ENCODE measurements around the gene FBXO36.

The FBXO36 gene

GRCh38 chr2:230043461-230043860, 121.2 kb downstream of the FBXO36 start:
- Histone ChIP-seq H3K4me3 (ENCODE audit: low read length) (no peak overlapping the region), H3K27ac (ENCODE audit: low read depth, low read length) (no peak overlapping the region), H3K4me1 (ENCODE audit: control insufficient read depth, insufficient read depth, low read length) (no peaks in the 10 kb centered on the region), H3K27me3 (ENCODE audit: control insufficient read depth, insufficient read depth, low read length) (no peaks in the 10 kb centered on the region), H3K36me3 (ENCODE audit: control insufficient read depth, insufficient read depth, low read length) (no peaks in the 10 kb centered on the region), H3K9ac (ENCODE audit: low read length) (no peak overlapping the region)

GRCh38 chr2:230046491-230046890, 124.2 kb downstream of the FBXO36 start:
- Histone ChIP-seq H3K27me3 (ENCODE audit: control insufficient read depth, insufficient read depth, low read length) (no peaks in the 10 kb centered on the region), H3K4me3 (ENCODE audit: low read length) (no peak overlapping the region), H3K9ac (ENCODE audit: low read length) (no peak overlapping the region), H3K36me3 (ENCODE audit: control insufficient read depth, insufficient read depth, low read length) (no peaks in the 10 kb centered on the region), H3K27ac (ENCODE audit: low read depth, low read length) (no peak overlapping the region), H3K4me1 (ENCODE audit: control insufficient read depth, insufficient read depth, low read length) (no peaks in the 10 kb centered on the region)

- no peaks in the 10 kb centered on the region for H3K27me3 ChIP-seq (ENCODE audit: control insufficient read depth, insufficient read depth, low read length)
- H3K27ac ChIP-seq (ENCODE audit: low read depth, low read length), result no peak overlapping the region
- H3K4me3 ChIP-seq (ENCODE audit: low read length), result no peak overlapping the region
- no peaks in the 10 kb centered on the region for H3K36me3 ChIP-seq (ENCODE audit: control insufficient read depth, insufficient read depth, low read length)
- no peak overlapping the region for H3K9ac ChIP-seq (ENCODE audit: low read length)
- no peaks in the 10 kb centered on the region for H3K4me1 ChIP-seq (ENCODE audit: control insufficient read depth, insufficient read depth, low read length)
Observed at GRCh38 chr2:230048010-230048671, 125.8 kb downstream of the FBXO36 start.

GRCh38 chr2:230050136-230050535, 127.8 kb downstream of the FBXO36 start:
- Histone ChIP-seq H3K9ac (ENCODE audit: low read length) (no peak overlapping the region), H3K27ac (ENCODE audit: low read depth, low read length) (no peak overlapping the region), H3K4me1 (ENCODE audit: control insufficient read depth, insufficient read depth, low read length) (no peaks in the 10 kb centered on the region), H3K36me3 (ENCODE audit: control insufficient read depth, insufficient read depth, low read length) (no peaks in the 10 kb centered on the region), H3K4me3 (ENCODE audit: low read length) (no peak overlapping the region), H3K27me3 (ENCODE audit: control insufficient read depth, insufficient read depth, low read length) (no peaks in the 10 kb centered on the region)

- Histone ChIP-seq H3K36me3 (ENCODE audit: control insufficient read depth, insufficient read depth, low read length) (no peaks in the 10 kb centered on the region), H3K27ac (ENCODE audit: low read depth, low read length) (no peak overlapping the region), H3K4me1 (ENCODE audit: control insufficient read depth, insufficient read depth, low read length) (no peaks in the 10 kb centered on the region), H3K27me3 (ENCODE audit: control insufficient read depth, insufficient read depth, low read length) (no peaks in the 10 kb centered on the region), H3K4me3 (ENCODE audit: low read length) (no peak overlapping the region), H3K9ac (ENCODE audit: low read length) (no peak overlapping the region)
Observed at GRCh38 chr2:230052299-230052698, 130.0 kb downstream of the FBXO36 start.

GRCh38 chr2:230053753-230054478, 131.6 kb downstream of the FBXO36 start:
- no peak overlapping the region for H3K27ac ChIP-seq (ENCODE audit: low read depth, low read length)
- no peaks in the 10 kb centered on the region for H3K27me3 ChIP-seq (ENCODE audit: control insufficient read depth, insufficient read depth, low read length)
- H3K4me1 ChIP-seq (ENCODE audit: control insufficient read depth, insufficient read depth, low read length), result no peaks in the 10 kb centered on the region
- H3K36me3 ChIP-seq (ENCODE audit: control insufficient read depth, insufficient read depth, low read length), result no peaks in the 10 kb centered on the region
- H3K4me3 ChIP-seq (ENCODE audit: low read length), result no peak overlapping the region
- no peak overlapping the region for H3K9ac ChIP-seq (ENCODE audit: low read length)

GRCh38 chr2:230060672-230061293, 138.5 kb downstream of the FBXO36 start:
- H3K27ac ChIP-seq (ENCODE audit: low read depth, low read length), result no peak overlapping the region
- no peak overlapping the region for H3K9ac ChIP-seq (ENCODE audit: low read length)
- H3K4me3 ChIP-seq (ENCODE audit: low read length), result no peak overlapping the region
- H3K36me3 ChIP-seq (ENCODE audit: control insufficient read depth, insufficient read depth, low read length), result no peaks in the 10 kb centered on the region
- no peaks in the 10 kb centered on the region for H3K4me1 ChIP-seq (ENCODE audit: control insufficient read depth, insufficient read depth, low read length)
- H3K27me3 ChIP-seq (ENCODE audit: control insufficient read depth, insufficient read depth, low read length), result no peaks in the 10 kb centered on the region

Measured in rectal smooth muscle tissue (tissue), 1 donor.